T-helper 2 cell treated with Interferon-gamma antibody and Interleukin-4, amounts not matched to agents 5 μg/mL and 100 μg/mL, for 36 hours (primary cell): ENCODE measurements around the gene SUPT6H.
"Not testable (repeated sequence)": the region's sequence is repeated elsewhere in the genome, so short reads cannot be mapped to it uniquely, and the experiment has no call there.

Experiments used
- DNase-seq: peaks from one replicate; pipeline ENCODE4 v3.0.0; 2021; ENCODE audit warnings: low spot score
- H3K27ac Mint-ChIP-seq: one replicate; pipeline ENCODE4 v1.8.0; 2021; ENCODE audit warnings: mild to moderate bottlenecking, mixed read lengths
- H3K27me3 Mint-ChIP-seq: one replicate; pipeline ENCODE4 v1.8.0; 2021; ENCODE audit warnings: low read depth, mixed read lengths
- H3K36me3 Mint-ChIP-seq: one replicate; pipeline ENCODE4 v1.8.0; 2021; ENCODE audit warnings: low read depth, mixed read lengths
- H3K4me1 Mint-ChIP-seq: one replicate; pipeline ENCODE4 v1.8.0; 2021; ENCODE audit warnings: low read depth, mixed read lengths
- H3K4me3 Mint-ChIP-seq: one replicate; pipeline ENCODE4 v1.8.0; 2022; ENCODE audit warnings: mild to moderate bottlenecking, moderate library complexity, mixed read lengths
- H3K9me3 Mint-ChIP-seq: one replicate; pipeline ENCODE4 v1.8.0; 2021; ENCODE audit warnings: mixed read lengths

SUPT6H gene

GRCh38 chr17:28635506-28635905, 26.5 kb upstream of the SUPT6H start:
- Mint-ChIP-seq H3K27ac (no peak overlapping the region), H3K4me1 (peaks cover 7% of the 10 kb centered on the region), H3K36me3 (peaks cover 88% of the 10 kb centered on the region), H3K27me3 (no peaks in the 10 kb centered on the region), H3K9me3 (no peaks in the 10 kb centered on the region), H3K4me3 (no peak overlapping the region)
- no peak for DNase-seq

GRCh38 chr17:28641579-28641978, 20.4 kb upstream of the SUPT6H start:
- no peak overlapping the region for H3K27ac Mint-ChIP-seq
- peaks cover 31% of the 10 kb centered on the region for H3K4me1 Mint-ChIP-seq
- H3K36me3 Mint-ChIP-seq = peaks cover 72% of the 10 kb centered on the region
- H3K4me3 Mint-ChIP-seq = no peak overlapping the region
- no peaks in the 10 kb centered on the region for H3K9me3 Mint-ChIP-seq
- H3K27me3 Mint-ChIP-seq = no peaks in the 10 kb centered on the region
- no peak for DNase-seq

- Mint-ChIP-seq H3K4me3 (peak overlapping the region; percentile 91), H3K4me1 (peaks cover 36% of the 10 kb centered on the region), H3K27ac (peak overlapping the region; percentile 88), H3K9me3 (no peaks in the 10 kb centered on the region), H3K36me3 (peaks cover 63% of the 10 kb centered on the region), H3K27me3 (no peaks in the 10 kb centered on the region)
- peak; percentile 38 for DNase-seq
Measured at GRCh38 chr17:28643983-28644786, 17.8 kb upstream of the SUPT6H start.

- peaks cover 36% of the 10 kb centered on the region for H3K4me1 Mint-ChIP-seq
- peaks cover 57% of the 10 kb centered on the region for H3K36me3 Mint-ChIP-seq
- H3K9me3 Mint-ChIP-seq = no peaks in the 10 kb centered on the region
- H3K27me3 Mint-ChIP-seq = no peaks in the 10 kb centered on the region
- H3K27ac Mint-ChIP-seq = peak within 1 kb of the TSS; percentile 92
- peak within 1 kb of the TSS; percentile 91 for H3K4me3 Mint-ChIP-seq
- peak; percentile 94 for DNase-seq
Measured at GRCh38 chr17:28644787-28645575, 17.0 kb upstream of the SUPT6H start, which contains the start of gene BLTP2. Gene BLTP2 (minus strand): TSS chr17:28645158. CDS start chr17:28645056, 102 bp downstream.

GRCh38 chr17:28645576-28645939, 16.4 kb upstream of the SUPT6H start:
- H3K27ac Mint-ChIP-seq = peak overlapping the region; percentile 92
- no peaks in the 10 kb centered on the region for H3K9me3 Mint-ChIP-seq
- no peaks in the 10 kb centered on the region for H3K27me3 Mint-ChIP-seq
- DNase-seq = no peak
- H3K4me1 Mint-ChIP-seq = peaks cover 33% of the 10 kb centered on the region
- peaks cover 53% of the 10 kb centered on the region for H3K36me3 Mint-ChIP-seq
- peak overlapping the region; percentile 91 for H3K4me3 Mint-ChIP-seq

- Mint-ChIP-seq H3K4me3 (peak overlapping the region; percentile 91), H3K4me1 (peaks cover 32% of the 10 kb centered on the region), H3K36me3 (peaks cover 48% of the 10 kb centered on the region), H3K9me3 (no peaks in the 10 kb centered on the region), H3K27me3 (no peaks in the 10 kb centered on the region), H3K27ac (peak overlapping the region; percentile 92)
- DNase-seq = no peak
Measured at GRCh38 chr17:28646039-28646754, 15.8 kb upstream of the SUPT6H start.

GRCh38 chr17:28648698-28649097, 13.3 kb upstream of the SUPT6H start:
- Mint-ChIP-seq H3K4me1 (peaks cover 24% of the 10 kb centered on the region), H3K4me3 (no peak overlapping the region), H3K9me3 (no peaks in the 10 kb centered on the region), H3K36me3 (peaks cover 37% of the 10 kb centered on the region), H3K27me3 (no peaks in the 10 kb centered on the region), H3K27ac (no peak overlapping the region)
- DNase-seq = no peak

- Mint-ChIP-seq H3K36me3 (peaks cover 38% of the 10 kb centered on the region), H3K27me3 (no peaks in the 10 kb centered on the region), H3K27ac (no peak overlapping the region), H3K9me3 (no peaks in the 10 kb centered on the region), H3K4me1 (peaks cover 7% of the 10 kb centered on the region), H3K4me3 (no peak overlapping the region)
- DNase-seq = no peak
Measured at GRCh38 chr17:28655160-28655559, 6.8 kb upstream of the SUPT6H start.

GRCh38 chr17:28657756-28658155, 4.2 kb upstream of the SUPT6H start:
- H3K27me3 Mint-ChIP-seq = no peaks in the 10 kb centered on the region
- H3K36me3 Mint-ChIP-seq = peaks cover 44% of the 10 kb centered on the region
- no peaks in the 10 kb centered on the region for H3K9me3 Mint-ChIP-seq
- DNase-seq = no peak
- no peak overlapping the region for H3K27ac Mint-ChIP-seq
- no peak overlapping the region for H3K4me3 Mint-ChIP-seq
- H3K4me1 Mint-ChIP-seq = peaks cover 17% of the 10 kb centered on the region

GRCh38 chr17:28658342-28658741, 3.7 kb upstream of the SUPT6H start:
- not testable (repeated sequence) for H3K9me3 Mint-ChIP-seq, H3K27ac Mint-ChIP-seq, H3K27me3 Mint-ChIP-seq, DNase-seq, H3K4me3 Mint-ChIP-seq
- Mint-ChIP-seq H3K36me3 (peaks cover 40% of the 10 kb centered on the region), H3K4me1 (peaks cover 21% of the 10 kb centered on the region)

- not testable (repeated sequence) for H3K9me3 Mint-ChIP-seq, DNase-seq, H3K27me3 Mint-ChIP-seq, H3K27ac Mint-ChIP-seq, H3K4me3 Mint-ChIP-seq
- peaks cover 43% of the 10 kb centered on the region for H3K36me3 Mint-ChIP-seq
- peaks cover 25% of the 10 kb centered on the region for H3K4me1 Mint-ChIP-seq
Measured at GRCh38 chr17:28658766-28659496, 3.1 kb upstream of the SUPT6H start.

- Mint-ChIP-seq H3K4me1 (peaks cover 28% of the 10 kb centered on the region), H3K36me3 (peaks cover 40% of the 10 kb centered on the region)
- DNase-seq, H3K27me3 Mint-ChIP-seq, H3K4me3 Mint-ChIP-seq, H3K27ac Mint-ChIP-seq, H3K9me3 Mint-ChIP-seq: not testable (repeated sequence)
Measured at GRCh38 chr17:28659497-28659881, 2.5 kb upstream of the SUPT6H start.

GRCh38 chr17:28662527-28662829, 473 bp downstream of the SUPT6H start:
- Mint-ChIP-seq H3K27me3 (no peaks in the 10 kb centered on the region), H3K27ac (peak overlapping the region; percentile 95), H3K4me3 (peak overlapping the region; percentile 95), H3K4me1 (peaks cover 35% of the 10 kb centered on the region), H3K36me3 (peaks cover 39% of the 10 kb centered on the region), H3K9me3 (no peaks in the 10 kb centered on the region)
- no peak for DNase-seq
